ENCODE data around the gene MPZ.

MPZ gene

DNA sequence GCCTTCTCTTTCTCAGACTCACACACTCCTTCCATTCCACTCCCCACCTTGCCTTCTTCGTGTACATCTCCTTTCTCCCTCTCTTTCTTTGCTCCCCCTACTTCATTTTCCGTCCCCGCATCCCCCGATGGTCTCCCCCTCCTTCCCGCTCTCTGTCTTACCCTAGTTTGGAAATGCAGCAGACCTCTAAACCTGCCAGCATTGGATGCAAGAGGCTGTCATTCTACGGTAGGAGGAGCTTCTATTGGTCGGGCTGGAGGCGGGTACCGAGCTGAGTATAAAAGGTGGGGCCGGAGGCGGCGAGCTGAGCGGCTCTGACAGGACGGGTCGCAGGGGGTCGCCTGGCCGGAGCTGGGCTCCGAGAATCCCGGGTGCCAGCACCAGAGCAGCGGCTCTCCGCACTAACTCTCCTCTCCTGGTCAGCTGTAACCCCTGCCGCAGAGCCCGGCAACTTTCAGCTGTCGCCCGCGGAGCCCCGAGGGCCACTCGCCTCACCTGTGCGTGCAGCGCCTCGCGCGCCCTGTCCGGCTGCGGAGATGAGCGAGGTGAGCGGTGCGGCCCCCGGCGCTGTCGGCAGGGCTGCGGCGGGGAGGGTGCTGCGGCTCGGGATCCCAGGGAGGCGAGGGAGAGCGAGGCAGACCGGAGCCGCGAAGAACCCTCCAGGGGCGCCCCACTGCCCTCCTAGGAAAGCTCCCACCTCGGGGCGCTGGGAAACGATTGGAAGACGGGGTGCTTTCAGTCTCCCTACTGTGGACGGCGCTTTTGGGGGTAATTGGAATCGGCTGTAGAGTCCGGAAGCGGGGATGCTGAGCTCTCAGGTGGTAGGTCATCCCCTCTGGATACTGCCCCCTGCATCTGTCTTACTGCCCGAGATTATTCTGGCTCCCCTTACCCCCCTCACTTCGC lies 51.1 kb downstream of the MPZ start, which contains the start of gene PCP4L1:
TSS of gene PCP4L1 (plus strand) at position 307 of the 906 bp plus-strand sequence. CDS start at position 537, 230 bp downstream.
- TF ChIP-seq, protein P1, sequence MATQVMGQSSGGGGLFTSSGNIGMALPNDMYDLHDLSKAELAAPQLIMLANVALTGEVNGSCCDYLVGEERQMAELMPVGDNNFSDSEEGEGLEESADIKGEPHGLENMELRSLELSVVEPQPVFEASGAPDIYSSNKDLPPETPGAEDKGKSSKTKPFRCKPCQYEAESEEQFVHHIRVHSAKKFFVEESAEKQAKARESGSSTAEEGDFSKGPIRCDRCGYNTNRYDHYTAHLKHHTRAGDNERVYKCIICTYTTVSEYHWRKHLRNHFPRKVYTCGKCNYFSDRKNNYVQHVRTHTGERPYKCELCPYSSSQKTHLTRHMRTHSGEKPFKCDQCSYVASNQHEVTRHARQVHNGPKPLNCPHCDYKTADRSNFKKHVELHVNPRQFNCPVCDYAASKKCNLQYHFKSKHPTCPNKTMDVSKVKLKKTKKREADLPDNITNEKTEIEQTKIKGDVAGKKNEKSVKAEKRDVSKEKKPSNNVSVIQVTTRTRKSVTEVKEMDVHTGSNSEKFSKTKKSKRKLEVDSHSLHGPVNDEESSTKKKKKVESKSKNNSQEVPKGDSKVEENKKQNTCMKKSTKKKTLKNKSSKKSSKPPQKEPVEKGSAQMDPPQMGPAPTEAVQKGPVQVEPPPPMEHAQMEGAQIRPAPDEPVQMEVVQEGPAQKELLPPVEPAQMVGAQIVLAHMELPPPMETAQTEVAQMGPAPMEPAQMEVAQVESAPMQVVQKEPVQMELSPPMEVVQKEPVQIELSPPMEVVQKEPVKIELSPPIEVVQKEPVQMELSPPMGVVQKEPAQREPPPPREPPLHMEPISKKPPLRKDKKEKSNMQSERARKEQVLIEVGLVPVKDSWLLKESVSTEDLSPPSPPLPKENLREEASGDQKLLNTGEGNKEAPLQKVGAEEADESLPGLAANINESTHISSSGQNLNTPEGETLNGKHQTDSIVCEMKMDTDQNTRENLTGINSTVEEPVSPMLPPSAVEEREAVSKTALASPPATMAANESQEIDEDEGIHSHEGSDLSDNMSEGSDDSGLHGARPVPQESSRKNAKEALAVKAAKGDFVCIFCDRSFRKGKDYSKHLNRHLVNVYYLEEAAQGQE (IDR thresholded peaks at IDR 0.05; ENCODE audit: insufficient read depth in 1 of 2, low read depth in 2 of 2, low read length in 2 of 2): no peak
- TF ChIP-seq FOXP2 (optimal IDR thresholded peaks at IDR 0.05; ENCODE audit: borderline replicate concordance, extremely low read depth, extremely low read length, insufficient read depth) (no peak), POLR2AphosphoS5 (IDR thresholded peaks at IDR 0.05; ENCODE audit: low read depth, low read length) (no peak), SIN3A (IDR thresholded peaks at IDR 0.05; ENCODE audit: borderline replicate concordance, insufficient read depth, low read length) (no peak), TAF1 (IDR thresholded peaks at IDR 0.05; ENCODE audit: borderline replicate concordance, insufficient read depth, low read length) (no peak)

Data from PFSK-1 (cell line).